Loucy (cell line): ENCODE results near the gene ZNF165.

ENCODE experiments used
- H2AFZ ChIP-seq: fragments of 200-600 bp; sonication (generic); 2 replicates; pipeline ENCODE4 v1.6.0; 2016; ENCODE audit warnings: antibody characterized with exemption, mild to moderate bottlenecking, low read length, moderate library complexity
- H3F3A ChIP-seq: fragments of 200-600 bp; 2 replicates; pipeline ENCODE4 v1.6.0; 2016; ENCODE audit warnings: antibody characterized with exemption, low read depth, mild to moderate bottlenecking
- H3K27me3 ChIP-seq: fragments of 200-600 bp; sonication (generic); 2 replicates; pipeline ENCODE4 v1.6.1; 2014; ENCODE audit warnings: low read length, mild to moderate bottlenecking; ENCODE audit not compliant: insufficient read depth, poor library complexity, severe bottlenecking
- H3K36me3 ChIP-seq: fragments of 200-600 bp; sonication (generic); 2 replicates; pipeline ENCODE4 v1.6.1; 2016; ENCODE audit warnings: low read length; ENCODE audit not compliant: insufficient read depth
- H3K4me1 ChIP-seq: fragments of 200-600 bp; sonication (generic); 2 replicates; pipeline ENCODE4 v1.5.1; 2014; ENCODE audit warnings: low read length, mild to moderate bottlenecking; ENCODE audit not compliant: insufficient read depth, poor library complexity, severe bottlenecking
- H3K4me2 ChIP-seq: fragments of 200-600 bp; sonication (generic); 2 replicates; pipeline ENCODE4 v1.6.0; 2014; ENCODE audit warnings: antibody characterized with exemption, low read length, low read depth, mild to moderate bottlenecking; ENCODE audit not compliant: poor library complexity, severe bottlenecking
- H3K4me3 ChIP-seq: fragments of 200-600 bp; sonication (generic); 2 replicates; pipeline ENCODE4 v1.5.1; 2014; ENCODE audit warnings: low read length, mild to moderate bottlenecking, mixed read lengths; ENCODE audit not compliant: poor library complexity, severe bottlenecking
- H3K79me2 ChIP-seq: fragments of 200-600 bp; sonication (generic); 2 replicates; pipeline ENCODE4 v1.6.1; 2014; ENCODE audit warnings: low read length; ENCODE audit not compliant: insufficient read depth
- H3K9ac ChIP-seq: fragments of 200-600 bp; sonication (generic); 2 replicates; pipeline ENCODE4 v1.6.0; 2014; ENCODE audit warnings: mild to moderate bottlenecking, low read depth, low read length, moderate library complexity; ENCODE audit not compliant: poor library complexity, severe bottlenecking
- H3K9me2 ChIP-seq: fragments of 200-600 bp; sonication (generic); replicated peaks from 2 replicates; pipeline ENCODE4 v1.6.1; 2016; ENCODE audit warnings: low read depth, low read length, mixed read lengths
- H3K9me3 ChIP-seq: fragments of 200-600 bp; sonication (generic); 2 replicates; pipeline ENCODE4 v1.6.1; 2014; ENCODE audit warnings: mild to moderate bottlenecking, antibody characterized with exemption, low read length, low read depth; ENCODE audit not compliant: insufficient read depth
- H4K20me1 ChIP-seq: fragments of 200-600 bp; sonication (generic); 2 replicates; pipeline ENCODE4 v1.6.0; 2014; ENCODE audit warnings: antibody characterized with exemption, low read length, mild to moderate bottlenecking; ENCODE audit not compliant: insufficient read depth, poor library complexity, severe bottlenecking
- EZH2phosphoT487 ChIP-seq: fragments of 200-600 bp; IDR thresholded peaks from 2 replicates; pipeline ENCODE4 v1.6.1; 2018; ENCODE audit warnings: antibody characterized with exemption, mild to moderate bottlenecking, moderate library complexity, borderline replicate concordance
- TF ChIP-seq, protein P1 (sequence below): fragments of 200-600 bp; sonication (generic); conservative IDR thresholded peaks from 2 replicates; pipeline ENCODE4 v1.5.1; 2014; ENCODE audit warnings: mild to moderate bottlenecking, antibody characterized with exemption, low read length

ZNF165 gene

DNA sequence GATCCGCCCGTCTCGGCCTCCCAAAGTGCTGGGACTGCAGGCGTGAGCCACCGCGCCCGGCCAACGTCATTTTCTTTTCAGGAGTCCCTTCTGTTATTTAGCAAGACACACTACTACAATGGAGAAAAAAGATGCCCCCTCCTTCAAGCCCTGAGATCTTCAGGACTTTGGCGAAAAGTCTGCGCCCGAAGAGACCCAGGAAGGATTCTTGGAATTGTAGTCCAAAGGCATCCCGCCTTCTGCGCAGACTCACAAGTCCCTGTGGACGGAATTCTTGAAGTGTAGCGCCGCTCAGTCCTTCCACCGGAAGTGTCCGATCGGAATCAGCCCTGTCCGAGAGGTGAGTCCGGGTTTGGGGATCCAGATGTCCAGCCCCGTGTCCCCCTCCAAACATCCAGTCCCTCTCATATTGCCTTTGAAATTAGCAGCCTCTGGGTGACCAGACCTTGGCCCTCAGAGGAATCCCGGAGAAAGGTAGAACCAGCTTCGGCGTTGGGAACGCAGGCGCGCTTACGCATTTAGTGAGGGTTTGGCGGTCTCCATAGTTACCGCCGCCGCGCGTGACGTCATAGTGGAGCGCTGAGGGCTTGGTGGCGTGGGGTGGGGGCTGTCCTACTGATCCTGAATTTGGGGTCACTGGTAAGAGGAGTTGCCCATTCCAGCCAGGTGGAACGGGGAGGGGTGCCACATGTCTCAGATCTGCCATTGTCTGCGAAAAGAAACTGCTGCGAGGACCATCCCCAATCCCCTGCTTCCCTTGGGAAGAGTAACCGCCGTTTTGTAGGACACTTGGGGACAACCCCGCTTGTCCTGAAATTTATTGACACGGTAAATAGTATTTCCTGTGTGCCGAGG lies 490 bp downstream of the ZNF165 start:
- Histone ChIP-seq H3K4me2 (peak overlapping the region; percentile 81), H3K79me2 (no peaks in the 10 kb centered on the region; the same call in 1 of the 2 replicates), H3K9me3 (no peaks in the 10 kb centered on the region), H3K9me2 (no peaks in the 10 kb centered on the region), H3F3A (no peaks in the 10 kb centered on the region), H3K27me3 (no peaks in the 10 kb centered on the region), H3K9ac (peak overlapping the region; percentile 78), H4K20me1 (no peaks in the 10 kb centered on the region), H3K36me3 (no peaks in the 10 kb centered on the region), H2AFZ (peak overlapping the region; percentile 97), H3K4me1 (peaks cover 7% of the 10 kb centered on the region), H3K4me3 (peak overlapping the region; percentile 88)
- TF ChIP-seq, protein P1, sequence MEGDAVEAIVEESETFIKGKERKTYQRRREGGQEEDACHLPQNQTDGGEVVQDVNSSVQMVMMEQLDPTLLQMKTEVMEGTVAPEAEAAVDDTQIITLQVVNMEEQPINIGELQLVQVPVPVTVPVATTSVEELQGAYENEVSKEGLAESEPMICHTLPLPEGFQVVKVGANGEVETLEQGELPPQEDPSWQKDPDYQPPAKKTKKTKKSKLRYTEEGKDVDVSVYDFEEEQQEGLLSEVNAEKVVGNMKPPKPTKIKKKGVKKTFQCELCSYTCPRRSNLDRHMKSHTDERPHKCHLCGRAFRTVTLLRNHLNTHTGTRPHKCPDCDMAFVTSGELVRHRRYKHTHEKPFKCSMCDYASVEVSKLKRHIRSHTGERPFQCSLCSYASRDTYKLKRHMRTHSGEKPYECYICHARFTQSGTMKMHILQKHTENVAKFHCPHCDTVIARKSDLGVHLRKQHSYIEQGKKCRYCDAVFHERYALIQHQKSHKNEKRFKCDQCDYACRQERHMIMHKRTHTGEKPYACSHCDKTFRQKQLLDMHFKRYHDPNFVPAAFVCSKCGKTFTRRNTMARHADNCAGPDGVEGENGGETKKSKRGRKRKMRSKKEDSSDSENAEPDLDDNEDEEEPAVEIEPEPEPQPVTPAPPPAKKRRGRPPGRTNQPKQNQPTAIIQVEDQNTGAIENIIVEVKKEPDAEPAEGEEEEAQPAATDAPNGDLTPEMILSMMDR, result no peak
- no peak for TF ChIP-seq EZH2phosphoT487

DNA sequence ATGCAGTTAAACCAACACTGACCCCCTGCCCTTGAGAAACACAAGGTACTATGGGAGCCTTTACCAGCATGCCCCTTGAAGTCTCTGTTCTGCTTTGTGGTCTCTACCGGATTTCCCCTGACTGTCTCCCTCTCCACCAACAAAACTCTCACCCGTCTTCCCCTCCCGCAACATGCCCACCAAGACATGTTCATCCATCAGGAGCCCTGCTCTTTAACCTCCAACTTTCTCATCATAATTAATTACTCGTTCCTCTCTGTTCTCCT lies 1.1 kb downstream of the ZNF165 start:
- Histone ChIP-seq H4K20me1 (no peaks in the 10 kb centered on the region), H3F3A (no peaks in the 10 kb centered on the region), H3K79me2 (no peaks in the 10 kb centered on the region; the same call in 1 of the 2 replicates), H2AFZ (peak overlapping the region; percentile 97), H3K9me2 (no peaks in the 10 kb centered on the region), H3K4me3 (peak overlapping the region; percentile 88), H3K36me3 (no peaks in the 10 kb centered on the region), H3K9ac (peak overlapping the region; percentile 78), H3K27me3 (no peaks in the 10 kb centered on the region), H3K9me3 (no peaks in the 10 kb centered on the region), H3K4me2 (peak overlapping the region; percentile 81), H3K4me1 (peaks cover 7% of the 10 kb centered on the region)
- TF ChIP-seq, protein P1, result no peak
- no peak for TF ChIP-seq EZH2phosphoT487

DNA sequence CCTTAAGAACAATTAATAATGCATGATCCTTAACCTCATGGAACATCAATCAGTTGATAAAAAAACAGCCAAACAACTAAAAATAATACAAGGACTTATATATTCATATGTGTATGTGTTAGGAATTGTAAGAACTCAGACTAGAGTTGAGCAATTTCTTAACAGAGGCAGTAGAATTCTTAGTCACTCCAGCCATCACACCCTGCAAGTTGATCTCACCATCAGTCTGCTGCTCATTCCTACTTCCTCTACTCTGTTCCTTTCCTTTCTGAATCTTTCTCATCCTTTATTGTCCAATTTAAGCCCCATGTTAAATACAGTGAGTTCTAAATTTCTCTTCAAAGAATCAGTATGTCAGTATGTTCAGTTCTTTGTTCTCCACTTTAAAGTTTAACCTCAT lies 2.6 kb downstream of the ZNF165 start:
- H3K36me3 ChIP-seq, result no peaks in the 10 kb centered on the region

More for the DNA sequence above, 2.6 kb downstream of the ZNF165 start:
- no peaks in the 10 kb centered on the region for H3F3A ChIP-seq
- H3K27me3 ChIP-seq, result no peaks in the 10 kb centered on the region
- H3K4me3 ChIP-seq, result no peak overlapping the region
- no peak for TF ChIP-seq EZH2phosphoT487
- TF ChIP-seq, protein P1, result no peak
- no peak overlapping the region for H3K4me2 ChIP-seq
- no peaks in the 10 kb centered on the region for H3K9me3 ChIP-seq
- H3K79me2 ChIP-seq, result no peaks in the 10 kb centered on the region; the same call in 1 of the 2 replicates
- H3K9me2 ChIP-seq, result no peaks in the 10 kb centered on the region
- H3K9ac ChIP-seq, result no peak overlapping the region
- H2AFZ ChIP-seq, result no peak overlapping the region
- no peaks in the 10 kb centered on the region for H4K20me1 ChIP-seq
- H3K4me1 ChIP-seq, result peaks cover 7% of the 10 kb centered on the region
